HepG2 (cell line): ENCODE measurements around the gene KLHL17. TPM values are rescaled to one million over a fixed set of nuclear protein-coding genes. Genes with fewer than 3 reads are reported as not detected.
A peak's percentile ranks its signal among the peaks of the same experiment; 100 is the strongest.

Experiments used
- CBFB ChIP-seq: sonication (generic); formaldehyde crosslinking; IDR thresholded peaks from 2 replicates; pipeline ENCODE4 v1.4.0; 2020; ENCODE audit warnings: missing genetic modification reagents
- HOXA9 ChIP-seq: sonication (generic); formaldehyde crosslinking; IDR thresholded peaks from 2 replicates; pipeline ENCODE4 v1.8.1; 2022; ENCODE audit warnings: missing genetic modification reagents, mild to moderate bottlenecking, moderate library complexity, borderline replicate concordance
- POLR2G ChIP-seq: fragments of 200-400 bp; formaldehyde crosslinking; IDR thresholded peaks from 2 replicates; pipeline ENCODE4 v1.6.1; 2018; ENCODE audit warnings: mild to moderate bottlenecking, low read depth, low read length, moderate library complexity
- TMF1 ChIP-seq: sonication (generic); formaldehyde crosslinking; IDR thresholded peaks from 2 replicates; pipeline ENCODE4 v1.8.1; 2022; ENCODE audit warnings: low read depth, missing genetic modification reagents
- ZFX ChIP-seq: sonication (generic); formaldehyde crosslinking; IDR thresholded peaks from 2 replicates; pipeline ENCODE4 v1.4.0; 2020; ENCODE audit warnings: mild to moderate bottlenecking, low read depth, missing genetic modification reagents, moderate library complexity
- ZNF556 ChIP-seq: sonication (generic); formaldehyde crosslinking; IDR thresholded peaks from 2 replicates; pipeline ENCODE4 v1.4.0; 2020; ENCODE audit warnings: mild to moderate bottlenecking, missing genetic modification reagents, borderline replicate concordance
- ZNF891 ChIP-seq: sonication (generic); formaldehyde crosslinking; IDR thresholded peaks from 2 replicates; pipeline ENCODE4 v1.5.0; 2020; ENCODE audit warnings: mild to moderate bottlenecking, missing genetic modification reagents
- polyA plus RNA-seq, 8 experiments: library from polyadenylated mRNA; depleted of rRNA in 3 of 8; stranded (reverse) in 7 of 8; unstranded in 1 of 8; fragments of >200 nt; fragmentation: Illumina TruSeq in 4 of 8; extraction: Trizol in 4 of 8; gene quantifications; 2 replicates each; pipeline versions ENCODE4 v1.2.1 to v1.2.3, GENCODE V29; 2011 to 2016; ENCODE audit warnings: low read depth in 4 of 8, missing spikeins in 1 of 8, mixed read lengths in 1 of 8; ENCODE audit not compliant: insufficient read depth in 1 of 8
- total RNA-seq, 5 experiments: library from RNA; depleted of rRNA; stranded (reverse); fragments of >200 nt; fragmentation: Illumina TruSeq; extraction: Trizol; gene quantifications; 2 replicates each; pipeline ENCODE4 v1.2.3, GENCODE V29; 2016; ENCODE audit warnings: low read depth in 1 of 5
- TF ChIP-seq, protein P1 (sequence below), 2 experiments: sonication (generic) in 1 of 2; formaldehyde crosslinking in 1 of 2; IDR thresholded peaks; 2 replicates each; pipeline versions ENCODE4 v1.4.0 to v1.6.1; 2018 to 2020; ENCODE audit warnings: missing genetic modification reagents in 2 of 2, borderline replicate concordance in 1 of 2, low read depth in 1 of 2, mild to moderate bottlenecking in 1 of 2, missing biosample characterization in 1 of 2
- TF ChIP-seq, protein P2 (sequence below): sonication (generic); formaldehyde crosslinking; IDR thresholded peaks from 2 replicates; pipeline ENCODE4 v1.4.0; 2020; ENCODE audit warnings: missing genetic modification reagents
- TF ChIP-seq, protein P3 (sequence below): sonication (generic); formaldehyde crosslinking; IDR thresholded peaks from 2 replicates; pipeline ENCODE4 v1.4.0; 2020; ENCODE audit warnings: mild to moderate bottlenecking, missing genetic modification reagents
- TF ChIP-seq, protein P4 (sequence below): IDR thresholded peaks from 2 replicates; pipeline ENCODE4 v1.6.1; 2016; ENCODE audit warnings: low read depth
- TF ChIP-seq, protein P5 (sequence below): sonication (generic); formaldehyde crosslinking; IDR thresholded peaks from 2 replicates; pipeline ENCODE4 v1.9.0; 2021; ENCODE audit warnings: missing genetic modification reagents, borderline replicate concordance

KLHL17 gene
- total and polyA plus RNA-seq, 2 of the 13 experiments (the other 11 are each of a cell fraction or from before 2014, with no cell fraction given), result 9.3 to 24.7 TPM

DNA sequence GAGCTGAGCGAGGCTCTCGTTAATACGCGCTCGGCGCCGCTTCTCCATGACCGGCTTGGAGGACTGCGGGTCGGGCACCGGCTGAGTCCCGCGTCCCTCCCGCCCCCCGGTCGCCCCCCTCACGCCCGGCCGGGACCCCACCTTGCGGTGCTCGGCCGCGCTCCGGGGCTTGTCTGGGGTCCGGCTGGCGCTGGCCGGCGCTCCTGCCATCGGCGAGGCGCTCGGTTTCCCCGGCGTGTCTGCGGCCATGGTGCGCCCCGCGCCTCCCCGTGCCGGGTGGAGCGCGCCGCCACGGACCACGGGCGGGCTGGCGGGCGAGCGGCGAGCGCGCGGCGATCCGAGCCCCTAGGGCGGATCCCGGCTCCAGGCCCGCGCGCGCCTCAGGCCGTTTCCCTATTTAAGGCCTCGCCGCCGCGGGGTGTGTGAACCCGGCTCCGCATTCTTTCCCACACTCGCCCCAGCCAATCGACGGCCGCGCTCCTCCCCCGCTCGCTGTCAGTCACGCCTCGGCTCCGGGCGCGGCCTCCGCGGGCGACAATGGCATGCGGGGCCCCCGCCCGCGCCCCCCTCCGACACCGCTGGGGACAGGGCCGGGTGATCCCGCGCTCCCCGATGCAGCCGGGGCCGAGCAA is 39.5 kb downstream of the KLHL17 start, which contains the start of gene HES4 (continued):
- TF ChIP-seq CBFB (CRISPR knock-in tag) (0 out of 2 replicates have a peak, but pooled peaks have one; percentile 8), ZNF891 (CRISPR knock-in tag) (no peak), POLR2G (peak; percentile 63), HOXA9 (CRISPR knock-in tag) (no peak; the same call in 1 of the 2 replicates), ZFX (CRISPR knock-in tag) (peak; percentile 82), TMF1 (peak; percentile 73; the same call in 1 of the 2 replicates), ZNF556 (CRISPR knock-in tag) (peak; percentile 20)
- TF ChIP-seq, protein P1, sequence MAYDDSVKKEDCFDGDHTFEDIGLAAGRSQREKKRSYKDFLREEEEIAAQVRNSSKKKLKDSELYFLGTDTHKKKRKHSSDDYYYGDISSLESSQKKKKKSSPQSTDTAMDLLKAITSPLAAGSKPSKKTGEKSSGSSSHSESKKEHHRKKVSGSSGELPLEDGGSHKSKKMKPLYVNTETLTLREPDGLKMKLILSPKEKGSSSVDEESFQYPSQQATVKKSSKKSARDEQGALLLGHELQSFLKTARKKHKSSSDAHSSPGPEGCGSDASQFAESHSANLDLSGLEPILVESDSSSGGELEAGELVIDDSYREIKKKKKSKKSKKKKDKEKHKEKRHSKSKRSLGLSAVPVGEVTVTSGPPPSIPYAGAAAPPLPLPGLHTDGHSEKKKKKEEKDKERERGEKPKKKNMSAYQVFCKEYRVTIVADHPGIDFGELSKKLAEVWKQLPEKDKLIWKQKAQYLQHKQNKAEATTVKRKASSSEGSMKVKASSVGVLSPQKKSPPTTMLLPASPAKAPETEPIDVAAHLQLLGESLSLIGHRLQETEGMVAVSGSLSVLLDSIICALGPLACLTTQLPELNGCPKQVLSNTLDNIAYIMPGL (CRISPR knock-in tag; IDR thresholded peaks at IDR 0.05; ENCODE audit: borderline replicate concordance in 1 of 2, low read depth in 1 of 2), result peak in 1 of 2 experiments; percentile 8; a peak in 1 of 4 replicates
- TF ChIP-seq, protein P2, sequence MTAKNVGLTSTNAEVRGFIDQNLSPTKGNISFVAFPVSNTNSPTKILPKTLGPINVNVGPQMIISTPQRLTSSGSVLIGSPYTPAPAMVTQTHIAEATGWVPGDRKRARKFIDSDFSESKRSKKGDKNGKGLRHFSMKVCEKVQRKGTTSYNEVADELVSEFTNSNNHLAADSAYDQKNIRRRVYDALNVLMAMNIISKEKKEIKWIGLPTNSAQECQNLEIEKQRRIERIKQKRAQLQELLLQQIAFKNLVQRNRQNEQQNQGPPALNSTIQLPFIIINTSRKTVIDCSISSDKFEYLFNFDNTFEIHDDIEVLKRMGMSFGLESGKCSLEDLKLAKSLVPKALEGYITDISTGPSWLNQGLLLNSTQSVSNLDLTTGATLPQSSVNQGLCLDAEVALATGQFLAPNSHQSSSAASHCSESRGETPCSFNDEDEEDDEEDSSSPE, result peak; percentile 63; the same call in 1 of the 2 replicates
- TF ChIP-seq, protein P3, sequence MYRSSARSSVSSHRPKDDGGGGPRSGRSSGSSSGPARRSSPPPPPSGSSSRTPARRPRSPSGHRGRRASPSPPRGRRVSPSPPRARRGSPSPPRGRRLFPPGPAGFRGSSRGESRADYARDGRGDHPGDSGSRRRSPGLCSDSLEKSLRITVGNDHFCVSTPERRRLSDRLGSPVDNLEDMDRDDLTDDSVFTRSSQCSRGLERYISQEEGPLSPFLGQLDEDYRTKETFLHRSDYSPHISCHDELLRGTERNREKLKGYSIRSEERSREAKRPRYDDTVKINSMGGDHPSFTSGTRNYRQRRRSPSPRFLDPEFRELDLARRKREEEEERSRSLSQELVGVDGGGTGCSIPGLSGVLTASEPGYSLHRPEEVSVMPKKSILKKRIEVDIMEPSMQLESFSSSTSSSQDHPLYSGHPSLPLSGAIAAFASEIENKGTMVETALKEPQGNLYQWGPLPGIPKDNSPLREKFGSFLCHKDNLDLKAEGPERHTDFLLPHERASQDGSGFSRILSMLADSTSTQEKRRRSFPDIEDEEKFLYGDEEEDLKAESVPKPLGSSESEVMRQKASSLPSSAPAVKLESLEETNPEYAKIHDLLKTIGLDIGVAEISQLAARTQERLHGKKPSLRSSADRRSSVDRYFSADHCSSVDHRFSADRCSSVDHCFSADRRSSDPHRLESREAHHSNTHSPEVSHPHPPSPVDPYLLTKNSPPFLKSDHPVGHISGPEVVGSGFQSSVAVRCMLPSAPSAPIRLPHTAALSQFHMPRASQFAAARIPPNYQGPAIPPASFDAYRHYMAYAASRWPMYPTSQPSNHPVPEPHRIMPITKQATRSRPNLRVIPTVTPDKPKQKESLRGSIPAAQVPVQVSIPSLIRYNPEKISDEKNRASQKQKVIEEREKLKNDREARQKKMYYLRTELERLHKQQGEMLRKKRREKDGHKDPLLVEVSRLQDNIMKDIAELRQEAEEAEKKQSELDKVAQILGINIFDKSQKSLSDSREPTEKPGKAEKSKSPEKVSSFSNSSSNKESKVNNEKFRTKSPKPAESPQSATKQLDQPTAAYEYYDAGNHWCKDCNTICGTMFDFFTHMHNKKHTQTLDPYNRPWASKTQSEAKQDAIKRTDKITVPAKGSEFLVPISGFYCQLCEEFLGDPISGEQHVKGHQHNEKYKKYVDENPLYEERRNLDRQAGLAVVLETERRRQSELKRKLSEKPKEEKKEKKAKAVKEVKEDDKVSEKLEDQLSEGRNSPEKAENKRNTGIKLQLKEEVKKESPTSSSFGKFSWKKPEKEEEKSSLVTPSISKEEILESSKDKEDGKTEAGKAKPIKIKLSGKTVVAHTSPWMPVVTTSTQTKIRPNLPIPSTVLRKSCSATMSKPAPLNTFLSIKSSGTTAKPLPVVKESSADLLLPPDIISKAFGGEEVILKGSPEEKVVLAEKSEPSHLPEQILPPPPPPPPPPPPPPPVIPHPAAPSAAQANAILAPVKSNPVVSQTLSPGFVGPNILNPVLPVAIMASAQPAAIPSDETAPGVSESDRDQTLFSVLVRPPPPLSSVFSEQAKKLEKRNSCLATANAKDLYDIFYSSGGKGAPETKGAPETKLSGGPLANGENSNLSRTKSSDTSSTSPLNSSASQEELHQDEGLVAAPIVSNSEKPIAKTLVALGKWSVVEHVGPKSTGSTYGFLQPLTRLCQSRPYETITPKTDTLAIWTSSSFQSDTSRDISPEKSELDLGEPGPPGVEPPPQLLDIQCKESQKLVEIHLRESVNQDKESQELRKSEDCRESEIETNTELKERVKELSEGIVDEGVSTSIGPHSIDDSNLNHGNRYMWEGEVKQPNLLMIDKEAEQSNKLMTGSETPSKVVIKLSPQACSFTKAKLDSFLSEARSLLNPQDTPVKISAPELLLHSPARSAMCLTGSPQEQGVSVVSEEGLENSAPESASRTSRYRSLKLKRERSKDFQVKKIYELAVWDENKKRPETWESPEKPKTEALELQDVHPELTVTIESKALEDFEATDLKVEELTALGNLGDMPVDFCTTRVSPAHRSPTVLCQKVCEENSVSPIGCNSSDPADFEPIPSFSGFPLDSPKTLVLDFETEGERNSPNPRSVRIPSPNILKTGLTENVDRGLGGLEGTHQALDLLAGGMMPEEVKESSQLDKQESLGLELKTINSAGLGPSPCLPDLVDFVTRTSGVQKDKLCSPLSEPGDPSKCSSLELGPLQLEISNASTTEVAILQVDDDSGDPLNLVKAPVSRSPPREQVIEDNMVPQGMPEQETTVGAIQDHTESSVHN, result no peak
- TF ChIP-seq, protein P4, sequence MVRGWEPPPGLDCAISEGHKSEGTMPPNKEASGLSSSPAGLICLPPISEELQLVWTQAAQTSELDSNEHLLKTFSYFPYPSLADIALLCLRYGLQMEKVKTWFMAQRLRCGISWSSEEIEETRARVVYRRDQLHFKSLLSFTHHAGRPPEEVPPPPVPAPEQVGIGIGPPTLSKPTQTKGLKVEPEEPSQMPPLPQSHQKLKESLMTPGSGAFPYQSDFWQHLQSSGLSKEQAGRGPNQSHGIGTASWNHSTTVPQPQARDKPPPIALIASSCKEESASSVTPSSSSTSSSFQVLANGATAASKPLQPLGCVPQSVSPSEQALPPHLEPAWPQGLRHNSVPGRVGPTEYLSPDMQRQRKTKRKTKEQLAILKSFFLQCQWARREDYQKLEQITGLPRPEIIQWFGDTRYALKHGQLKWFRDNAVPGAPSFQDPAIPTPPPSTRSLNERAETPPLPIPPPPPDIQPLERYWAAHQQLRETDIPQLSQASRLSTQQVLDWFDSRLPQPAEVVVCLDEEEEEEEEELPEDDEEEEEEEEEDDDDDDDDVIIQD, result no peak
- TF ChIP-seq, protein P5, sequence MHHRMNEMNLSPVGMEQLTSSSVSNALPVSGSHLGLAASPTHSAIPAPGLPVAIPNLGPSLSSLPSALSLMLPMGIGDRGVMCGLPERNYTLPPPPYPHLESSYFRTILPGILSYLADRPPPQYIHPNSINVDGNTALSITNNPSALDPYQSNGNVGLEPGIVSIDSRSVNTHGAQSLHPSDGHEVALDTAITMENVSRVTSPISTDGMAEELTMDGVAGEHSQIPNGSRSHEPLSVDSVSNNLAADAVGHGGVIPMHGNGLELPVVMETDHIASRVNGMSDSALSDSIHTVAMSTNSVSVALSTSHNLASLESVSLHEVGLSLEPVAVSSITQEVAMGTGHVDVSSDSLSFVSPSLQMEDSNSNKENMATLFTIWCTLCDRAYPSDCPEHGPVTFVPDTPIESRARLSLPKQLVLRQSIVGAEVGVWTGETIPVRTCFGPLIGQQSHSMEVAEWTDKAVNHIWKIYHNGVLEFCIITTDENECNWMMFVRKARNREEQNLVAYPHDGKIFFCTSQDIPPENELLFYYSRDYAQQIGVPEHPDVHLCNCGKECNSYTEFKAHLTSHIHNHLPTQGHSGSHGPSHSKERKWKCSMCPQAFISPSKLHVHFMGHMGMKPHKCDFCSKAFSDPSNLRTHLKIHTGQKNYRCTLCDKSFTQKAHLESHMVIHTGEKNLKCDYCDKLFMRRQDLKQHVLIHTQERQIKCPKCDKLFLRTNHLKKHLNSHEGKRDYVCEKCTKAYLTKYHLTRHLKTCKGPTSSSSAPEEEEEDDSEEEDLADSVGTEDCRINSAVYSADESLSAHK (CRISPR knock-in tag), result no peak
